T-cell (primary cell): Measurements from ENCODE around the gene ARHGAP15. TPM values are rescaled to one million over a fixed set of nuclear protein-coding genes. Genes with fewer than 3 reads are reported as not detected.

ENCODE experiments used
- ATAC-seq, 4 experiments: fragments of 200-7000 bp in 3 of 4; fragments of 150-1000 bp in 1 of 4; cut with Tn5 transposase; replicated peaks in 1 of 4; 1 replicate in 3 of 4; 2 replicates in 1 of 4; pipeline ENCODE4 v1.10.0; 2021; ENCODE audit warnings: moderate library complexity in 3 of 4, mild to moderate bottlenecking in 2 of 4, moderate number of reproducible peaks in 1 of 4
- CTCF ChIA-PET, 2 donors: fragments of 300-600 bp; sonication (Branson Sonifier 250); formaldehyde crosslinking; loops; one replicate each; lab custom pipeline; 2022; ENCODE audit warnings: antibody characterized with exemption in 2 of 2; lab: Charles Lee
- POLR2A ChIA-PET, 2 donors: fragments of 300-600 bp; sonication (Branson Sonifier 250); formaldehyde crosslinking; loops; one replicate each; lab custom pipeline; 2022; ENCODE audit warnings: antibody characterized with exemption in 2 of 2; lab: Charles Lee
- DNase-seq, 35 experiments: peaks; one replicate each; pipeline versions ENCODE4 v3.0.0 to v3.0.0-alpha.2; 2013 to 2023
- H3K27ac ChIP-seq: one replicate; pipeline ENCODE4 v1.5.1; 2013; ENCODE audit warnings: low read length
- H3K27me3 ChIP-seq, 2 experiments: replicated peaks in 1 of 2; 1 replicate in 1 of 2; 2 replicates in 1 of 2; pipeline versions ENCODE4 v1.6.1 to v1.7.0; 2013; ENCODE audit warnings: low read length in 1 of 2, mixed read lengths in 1 of 2; ENCODE audit not compliant: control insufficient read depth in 2 of 2, insufficient read depth in 2 of 2; ENCODE audit errors: extremely low read depth in 1 of 2
- H3K36me3 ChIP-seq, 2 donors: 1 replicate in 1 of 2; 2 replicates in 1 of 2; pipeline versions ENCODE4 v1.6.1 to v1.7.0; 2013; ENCODE audit warnings: low read length in 1 of 2; ENCODE audit not compliant: control insufficient read depth in 2 of 2, insufficient read depth in 1 of 2; ENCODE audit errors: extremely low read depth in 1 of 2
- H3K4me1 ChIP-seq, 2 experiments: 1 replicate in 1 of 2; 2 replicates in 1 of 2; pipeline versions ENCODE4 v1.6.1 to v1.7.0; 2013; ENCODE audit warnings: low read length in 2 of 2, mixed read lengths in 1 of 2; ENCODE audit not compliant: insufficient read depth in 2 of 2, control insufficient read depth in 1 of 2; ENCODE audit errors: extremely low read depth in 1 of 2
- H3K4me3 ChIP-seq, 2 donors: 1 replicate in 1 of 2; 2 replicates in 1 of 2; pipeline versions ENCODE4 v1.5.1 to v1.7.0; 2013; ENCODE audit warnings: mild to moderate bottlenecking in 2 of 2, low read length in 1 of 2, moderate library complexity in 1 of 2; ENCODE audit not compliant: control insufficient read depth in 1 of 2; ENCODE audit errors: extremely low read depth in 1 of 2
- H3K9me3 ChIP-seq: 2 replicates; pipeline ENCODE4 v1.7.0; 2013
- H3K27ac Mint-ChIP-seq, 2 donors: one replicate each; pipeline ENCODE4 v1.8.0; 2020 to 2021; ENCODE audit warnings: mild to moderate bottlenecking in 2 of 2, mixed read lengths in 2 of 2
- H3K27me3 Mint-ChIP-seq, 2 donors: one replicate each; pipeline ENCODE4 v1.8.0; 2021 to 2022; ENCODE audit warnings: mixed read lengths in 2 of 2
- H3K36me3 Mint-ChIP-seq: one replicate; pipeline ENCODE4 v1.8.0; 2021; ENCODE audit warnings: mixed read lengths
- H3K4me1 Mint-ChIP-seq, 3 donors: one replicate each; pipeline ENCODE4 v1.8.0; 2020 to 2022; ENCODE audit warnings: mixed read lengths in 3 of 3, mild to moderate bottlenecking in 1 of 3
- H3K4me3 Mint-ChIP-seq, 3 donors: one replicate each; pipeline ENCODE4 v1.8.0; 2020 to 2022; ENCODE audit warnings: mild to moderate bottlenecking in 3 of 3, mixed read lengths in 3 of 3, moderate library complexity in 3 of 3
- H3K9me3 Mint-ChIP-seq, 3 donors: one replicate each; pipeline ENCODE4 v1.8.0; 2020 to 2022; ENCODE audit warnings: mixed read lengths in 3 of 3
- WGBS: methylation state at CpG from one replicate; pipeline ENCODE4 v1.1.5; 2013; ENCODE audit warnings: missing lambda C conversion rate; ENCODE audit not compliant: insufficient coverage; 5-methylcytosine and 5-hydroxymethylcytosine counted together
- total RNA-seq, 35 experiments: library from RNA in 6 of 35; stranded (reverse) in 6 of 35; fragments of 120-200 nt in 1 of 35; gene quantifications; one replicate each; pipeline versions ENCODE4 v1.2.1 to v1.2.4 and lab custom pipeline; 2013 to 2026

ARHGAP15 gene
- total RNA-seq, 5 donors from 2014 or later (not counting 1 experiment from before 2014, with no cell fraction given) = 154 to 271 (median 188) TPM

GRCh38 chr2:143645921-143646645, 516.9 kb downstream of the ARHGAP15 start:
- H3K27me3 Mint-ChIP-seq = no peaks in the 10 kb centered on the region
- no peak overlapping the region for H3K27ac Mint-ChIP-seq
- H3K9me3 Mint-ChIP-seq = peaks cover 8 to 22% (median 19%) of the 10 kb centered on the region in 3 donors
- H3K4me3 Mint-ChIP-seq = no peak overlapping the region
- ChIA-PET POLR2A (interaction anchor here in 1 of 2 donors (0.5 kb wide), 1 partner anchor 525 kb away, joined by 3 read pairs; no protein-coding TSS in a partner anchor), CTCF (no interaction called here)
- Histone ChIP-seq H3K9me3 (peaks cover 5% of the 10 kb centered on the region), H3K27ac (no peak overlapping the region), H3K4me1 (no peaks in the 10 kb centered on the region), H3K36me3 (peaks cover 0 to 31% of the 10 kb centered on the region in 2 donors), H3K27me3 (no peaks in the 10 kb centered on the region), H3K4me3 (no peak overlapping the region)
- peaks cover 89% of the 10 kb centered on the region for H3K36me3 Mint-ChIP-seq
- ATAC-seq (no peak), DNase-seq (no peak)
- peaks cover 0 to 24% (median 11%) of the 10 kb centered on the region in 3 donors for H3K4me1 Mint-ChIP-seq
- 90% methylated on average over 1 of the region's 5 CpGs for WGBS

- H3K4me3 Mint-ChIP-seq = no peak overlapping the region
- POLR2A ChIA-PET = no interaction called here
- peaks cover 7 to 8% (median 7%) of the 10 kb centered on the region in 3 donors for H3K4me1 Mint-ChIP-seq
- Histone ChIP-seq H3K27me3 (no peaks in the 10 kb centered on the region), H3K36me3 (peaks cover 0 to 26% of the 10 kb centered on the region in 2 donors), H3K9me3 (peaks cover 18% of the 10 kb centered on the region), H3K4me1 (no peaks in the 10 kb centered on the region), H3K4me3 (no peak overlapping the region), H3K27ac (no peak overlapping the region)
- no peak for DNase-seq
- no peak overlapping the region for H3K27ac Mint-ChIP-seq
- peaks cover 11 to 41% (median 31%) of the 10 kb centered on the region in 3 donors for H3K9me3 Mint-ChIP-seq
- no peaks in the 10 kb centered on the region for H3K27me3 Mint-ChIP-seq
- peaks cover 85% of the 10 kb centered on the region for H3K36me3 Mint-ChIP-seq
- no CpG with 5 or more reads among the region's 4 CpGs for WGBS
- ATAC-seq = no peak
- CTCF ChIA-PET = no interaction called here
Measured at GRCh38 chr2:143649226-143649740, 520.1 kb downstream of the ARHGAP15 start.

- peaks cover 79% of the 10 kb centered on the region for H3K36me3 Mint-ChIP-seq
- H3K4me1 Mint-ChIP-seq = peaks cover 15 to 23% (median 16%) of the 10 kb centered on the region in 3 donors
- Histone ChIP-seq H3K27ac (no peak overlapping the region), H3K9me3 (peaks cover 18% of the 10 kb centered on the region), H3K4me1 (peaks cover 0 to 2% of the 10 kb centered on the region in 2 experiments), H3K36me3 (peaks cover 0 to 18% of the 10 kb centered on the region in 2 donors), H3K4me3 (no peak overlapping the region), H3K27me3 (no peaks in the 10 kb centered on the region)
- H3K27ac Mint-ChIP-seq = no peak overlapping the region
- CTCF ChIA-PET = no interaction called here
- POLR2A ChIA-PET = no interaction called here
- no peak overlapping the region for H3K4me3 Mint-ChIP-seq
- H3K27me3 Mint-ChIP-seq = no peaks in the 10 kb centered on the region
- DNase-seq = no peak
- peaks cover 13 to 41% (median 31%) of the 10 kb centered on the region in 3 donors for H3K9me3 Mint-ChIP-seq
- ATAC-seq = no peak
Measured at GRCh38 chr2:143652692-143653091, 523.5 kb downstream of the ARHGAP15 start.

GRCh38 chr2:143668234-143668633, 539.0 kb downstream of the ARHGAP15 start:
- Mint-ChIP-seq H3K4me1 (peaks cover 0 to 5% (median 0%) of the 10 kb centered on the region in 3 donors), H3K27me3 (no peaks in the 10 kb centered on the region), H3K36me3 (peaks cover 30% of the 10 kb centered on the region), H3K27ac (no peak overlapping the region), H3K9me3 (no peaks in the 10 kb centered on the region), H3K4me3 (no peak overlapping the region)
- H3K4me1 ChIP-seq = no peaks in the 10 kb centered on the region
- no peak overlapping the region for H3K4me3 ChIP-seq
- POLR2A ChIA-PET = interaction anchor here in 1 of 2 donors (0.7 kb wide), 1 partner anchor 53 kb away, joined by 3 read pairs; no protein-coding TSS in a partner anchor
- no peaks in the 10 kb centered on the region for H3K27me3 ChIP-seq
- CTCF ChIA-PET = no interaction called here
- WGBS = 100% methylated on average over 1 of the region's 2 CpGs
- DNase-seq (no peak), ATAC-seq (no peak)
- H3K9me3 ChIP-seq = no peaks in the 10 kb centered on the region
- H3K36me3 ChIP-seq = peaks cover 0 to 2% of the 10 kb centered on the region in 2 donors
- H3K27ac ChIP-seq = no peak overlapping the region

GRCh38 chr2:143674051-143674450, 544.8 kb downstream of the ARHGAP15 start:
- Mint-ChIP-seq H3K4me3 (no peak overlapping the region), H3K27me3 (no peaks in the 10 kb centered on the region), H3K27ac (no peak overlapping the region), H3K4me1 (peaks cover 28 to 33% (median 29%) of the 10 kb centered on the region in 3 donors), H3K36me3 (peaks cover 54% of the 10 kb centered on the region), H3K9me3 (no peaks in the 10 kb centered on the region)
- Histone ChIP-seq H3K27ac (no peak overlapping the region), H3K9me3 (no peaks in the 10 kb centered on the region), H3K27me3 (no peaks in the 10 kb centered on the region), H3K4me3 (no peak overlapping the region), H3K36me3 (peaks cover 0 to 8% of the 10 kb centered on the region in 2 donors), H3K4me1 (no peaks in the 10 kb centered on the region)
- POLR2A ChIA-PET = no interaction called here
- DNase-seq (no peak), ATAC-seq (no peak)
- no CpG with 5 or more reads among the region's 2 CpGs for WGBS
- CTCF ChIA-PET = no interaction called here

GRCh38 chr2:143675021-143675420, 545.8 kb downstream of the ARHGAP15 start:
- Histone ChIP-seq H3K4me3 (no peak overlapping the region), H3K9me3 (no peaks in the 10 kb centered on the region), H3K36me3 (peaks cover 0 to 5% of the 10 kb centered on the region in 2 donors), H3K27me3 (no peaks in the 10 kb centered on the region), H3K27ac (no peak overlapping the region), H3K4me1 (no peaks in the 10 kb centered on the region)
- ATAC-seq (no peak), DNase-seq (no peak)
- Mint-ChIP-seq H3K27ac (no peak overlapping the region), H3K36me3 (peaks cover 50% of the 10 kb centered on the region), H3K9me3 (no peaks in the 10 kb centered on the region), H3K4me3 (no peak overlapping the region), H3K4me1 (peaks cover 31 to 41% (median 32%) of the 10 kb centered on the region in 3 donors), H3K27me3 (no peaks in the 10 kb centered on the region)
- CTCF ChIA-PET = no interaction called here
- POLR2A ChIA-PET = no interaction called here
